Measurements from ENCODE around the gene SLC38A4. TPM values are rescaled to one million over a fixed set of nuclear protein-coding genes. Genes with fewer than 3 reads are reported as not detected.

Gene SLC38A4
- total RNA-seq, 1 experiment from 2014 or later: 0.96 TPM

DNA sequence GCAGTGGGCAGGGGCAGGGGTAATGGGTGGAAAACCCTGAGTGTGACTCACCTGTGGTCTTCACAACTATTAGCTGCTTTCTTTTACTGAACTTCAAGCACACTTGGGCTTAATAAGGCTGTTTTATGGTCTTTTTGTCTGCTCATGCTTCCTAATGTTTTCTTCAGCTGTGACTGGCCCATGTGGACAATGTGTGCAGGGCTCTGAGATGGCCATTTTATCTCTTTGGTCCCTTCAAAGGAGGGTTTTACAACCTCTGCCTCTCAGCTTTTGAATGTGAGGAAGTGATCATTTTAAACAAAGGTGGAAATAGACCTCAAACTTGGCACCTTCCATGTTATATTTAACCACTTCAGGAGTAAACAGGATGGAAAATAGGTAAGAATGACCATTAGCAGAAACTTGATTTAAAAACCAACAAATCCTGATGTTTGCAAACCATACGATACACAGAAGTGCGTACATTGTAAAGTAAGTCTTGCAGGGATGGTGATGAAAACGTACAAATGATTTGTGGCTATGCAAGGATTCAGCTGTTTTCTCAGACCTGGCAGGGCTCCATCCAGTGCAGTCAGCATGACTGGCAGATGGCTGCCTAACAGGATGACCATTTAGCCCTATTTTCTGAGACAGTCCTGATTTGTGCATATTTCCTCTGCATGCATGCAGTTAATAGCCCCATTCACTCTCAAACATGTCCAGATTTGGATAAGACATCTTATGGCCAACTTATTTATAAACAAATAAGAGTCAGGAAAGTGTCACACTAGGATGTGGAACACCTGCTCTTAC, 103.2 kb downstream of the SLC38A4 start:
- Histone ChIP-seq H3K56ac (ENCODE audit: insufficient read length, low read depth, low read length) (no peak overlapping the region), H3K4me1 (ENCODE audit: insufficient read depth, low read length) (no peaks in the 10 kb centered on the region), H4K8ac (replicated peaks; ENCODE audit: insufficient read length, low read depth, low read length) (no peak overlapping the region), H2AFZ (ENCODE audit: low read length) (no peak overlapping the region), H3K9me3 (ENCODE audit: control insufficient read depth, low read depth, low read length) (no peaks in the 10 kb centered on the region), H3T11ph (ENCODE audit: low read length) (no peak overlapping the region), H3K27me3 (ENCODE audit: insufficient read depth, low read length) (no peaks in the 10 kb centered on the region), H3K4ac (ENCODE audit: low read depth, low read length) (no peak overlapping the region), H2BK120ac (ENCODE audit: low read depth, low read length, poor library complexity, severe bottlenecking) (no peak overlapping the region), H2BK20ac (ENCODE audit: low read depth, low read length, poor library complexity, severe bottlenecking) (no peak overlapping the region), H3K23me2 (ENCODE audit: insufficient read length, low read depth, low read length, poor library complexity, severe bottlenecking) (no peaks in the 10 kb centered on the region), H4K5ac (ENCODE audit: insufficient read length, low read depth, low read length) (no peak overlapping the region), H2BK15ac (ENCODE audit: low read depth, low read length) (no peak overlapping the region), H2BK12ac (ENCODE audit: insufficient read length, low read depth, low read length) (no peak overlapping the region), H4K20me1 (ENCODE audit: control insufficient read depth, insufficient read depth, insufficient read length) (no peaks in the 10 kb centered on the region), H3K23ac (ENCODE audit: insufficient read length, low read depth, low read length) (no peak overlapping the region), H3K9ac (ENCODE audit: extremely low read depth, insufficient read length, low read length) (no peak overlapping the region), H4K91ac (ENCODE audit: insufficient read length, low read depth, low read length) (no peak overlapping the region), H2AK5ac (ENCODE audit: insufficient read length, low read length) (no peak overlapping the region), H3K79me1 (ENCODE audit: insufficient read depth, low read depth, low read length, poor library complexity, severe bottlenecking) (no peaks in the 10 kb centered on the region), H3K79me2 (ENCODE audit: insufficient read depth, low read length) (no peaks in the 10 kb centered on the region), H3K4me2 (ENCODE audit: insufficient read depth, insufficient read length, low read length) (no peak overlapping the region), H3K18ac (ENCODE audit: insufficient read length, low read depth, low read length) (no peak overlapping the region), H3K14ac (ENCODE audit: insufficient read depth, low read length) (no peak overlapping the region; the same call in 1 of the 2 replicates), H2BK5ac (ENCODE audit: insufficient read length, low read length) (no peak overlapping the region), H3K27ac (ENCODE audit: insufficient read length, low read depth, low read length) (no peak overlapping the region)
- H3K27me3 Mint-ChIP-seq (ENCODE audit: low read depth): no peaks in the 10 kb centered on the region
- no peak for DNase-seq
- H3K36me3 Mint-ChIP-seq (ENCODE audit: insufficient read depth in 1 of 3, low read depth in 3 of 3): peaks cover 0 to 4% (median 0%) of the 10 kb centered on the region in 3 experiments; a peak in 1 of 7 replicates
- WGBS (ENCODE audit: extremely low coverage, insufficient read length, low lambda C conversion rate): no CpG with 5 or more reads among the region's 3 CpGs
- peaks cover 3 to 7% of the 10 kb centered on the region in 2 experiments; a peak in 4 of 5 replicates for H3K9me3 Mint-ChIP-seq
- H3K4me3 Mint-ChIP-seq: no peak overlapping the region
- H3K27ac Mint-ChIP-seq: no peak overlapping the region
- no peaks in the 10 kb centered on the region for H3K4me1 Mint-ChIP-seq
- TF ChIP-seq, protein P1, sequence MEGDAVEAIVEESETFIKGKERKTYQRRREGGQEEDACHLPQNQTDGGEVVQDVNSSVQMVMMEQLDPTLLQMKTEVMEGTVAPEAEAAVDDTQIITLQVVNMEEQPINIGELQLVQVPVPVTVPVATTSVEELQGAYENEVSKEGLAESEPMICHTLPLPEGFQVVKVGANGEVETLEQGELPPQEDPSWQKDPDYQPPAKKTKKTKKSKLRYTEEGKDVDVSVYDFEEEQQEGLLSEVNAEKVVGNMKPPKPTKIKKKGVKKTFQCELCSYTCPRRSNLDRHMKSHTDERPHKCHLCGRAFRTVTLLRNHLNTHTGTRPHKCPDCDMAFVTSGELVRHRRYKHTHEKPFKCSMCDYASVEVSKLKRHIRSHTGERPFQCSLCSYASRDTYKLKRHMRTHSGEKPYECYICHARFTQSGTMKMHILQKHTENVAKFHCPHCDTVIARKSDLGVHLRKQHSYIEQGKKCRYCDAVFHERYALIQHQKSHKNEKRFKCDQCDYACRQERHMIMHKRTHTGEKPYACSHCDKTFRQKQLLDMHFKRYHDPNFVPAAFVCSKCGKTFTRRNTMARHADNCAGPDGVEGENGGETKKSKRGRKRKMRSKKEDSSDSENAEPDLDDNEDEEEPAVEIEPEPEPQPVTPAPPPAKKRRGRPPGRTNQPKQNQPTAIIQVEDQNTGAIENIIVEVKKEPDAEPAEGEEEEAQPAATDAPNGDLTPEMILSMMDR (conservative IDR thresholded peaks at IDR 0.05): no peak
